Skeletal muscle tissue (tissue), 4 donors: ENCODE measurements around the gene TMEM271. TPM values are rescaled to one million over a fixed set of nuclear protein-coding genes. Genes with fewer than 3 reads are reported as not detected.

ENCODE experiments used
- H3K27ac ChIP-seq: one replicate; pipeline ENCODE4 v1.7.0; 2013; ENCODE audit warnings: mild to moderate bottlenecking, low read depth, low read length, inconsistent platforms
- H3K27me3 ChIP-seq, 3 donors: one replicate each; pipeline ENCODE4 v1.7.0; 2013; ENCODE audit warnings: low read length in 3 of 3; ENCODE audit not compliant: control insufficient read depth in 3 of 3, insufficient read depth in 3 of 3
- H3K36me3 ChIP-seq, 3 donors: one replicate each; pipeline ENCODE4 v1.7.0; 2013; ENCODE audit warnings: low read length in 3 of 3; ENCODE audit not compliant: control insufficient read depth in 3 of 3, insufficient read depth in 3 of 3
- H3K4me1 ChIP-seq, 3 donors: one replicate each; pipeline ENCODE4 v1.7.0; 2013; ENCODE audit warnings: low read length in 3 of 3, mild to moderate bottlenecking in 3 of 3; ENCODE audit not compliant: control insufficient read depth in 3 of 3, insufficient read depth in 3 of 3
- H3K4me3 ChIP-seq, 3 donors: one replicate each; pipeline ENCODE4 v1.7.0; 2013; ENCODE audit warnings: low read length in 3 of 3
- H3K9ac ChIP-seq, 3 donors: one replicate each; pipeline ENCODE4 v1.7.0; 2013; ENCODE audit warnings: low read length in 3 of 3, mild to moderate bottlenecking in 3 of 3, moderate library complexity in 2 of 3, low read depth in 1 of 3
- H3K9me3 ChIP-seq, 3 donors: one replicate each; pipeline ENCODE4 v1.7.0; 2013; ENCODE audit warnings: low read length in 3 of 3; ENCODE audit not compliant: control insufficient read depth in 3 of 3
- total RNA-seq: library from RNA; depleted of rRNA; stranded (reverse); fragments of >200 nt; gene quantifications from one replicate; pipeline ENCODE4 v1.2.3, GENCODE V29; 2014
- donor health status: Osteomylitis.

Gene TMEM271
- total RNA-seq, 1 donor from 2014 or later, result not detected

- Histone ChIP-seq H3K4me3 (no peak overlapping the region), H3K27me3 (no peaks in the 10 kb centered on the region), H3K27ac (no peak overlapping the region), H3K36me3 (no peaks in the 10 kb centered on the region), H3K9ac (no peak overlapping the region), H3K4me1 (no peaks in the 10 kb centered on the region), H3K9me3 (no peaks in the 10 kb centered on the region)
Measured at GRCh38 chr4:545612-546011, 30.5 kb downstream of the TMEM271 start.

- H3K9me3 ChIP-seq, result no peaks in the 10 kb centered on the region
- H3K4me3 ChIP-seq, result no peak overlapping the region
- H3K27ac ChIP-seq, result no peak overlapping the region
- H3K4me1 ChIP-seq, result no peaks in the 10 kb centered on the region
- no peaks in the 10 kb centered on the region for H3K27me3 ChIP-seq
- no peak overlapping the region for H3K9ac ChIP-seq
- H3K36me3 ChIP-seq, result no peaks in the 10 kb centered on the region
Measured at GRCh38 chr4:544386-545105, 31.5 kb downstream of the TMEM271 start.

- Histone ChIP-seq H3K9ac (no peak overlapping the region), H3K4me3 (no peak overlapping the region), H3K4me1 (no peaks in the 10 kb centered on the region), H3K9me3 (no peaks in the 10 kb centered on the region), H3K36me3 (peaks cover 13 to 20% (median 15%) of the 10 kb centered on the region in 3 donors), H3K27me3 (no peaks in the 10 kb centered on the region), H3K27ac (no peak overlapping the region)
Measured at GRCh38 chr4:541271-541670, 34.8 kb downstream of the TMEM271 start.

GRCh38 chr4:538542-539142 is 37.5 kb downstream of the TMEM271 start:
- Histone ChIP-seq H3K36me3 (peaks cover 33 to 45% (median 37%) of the 10 kb centered on the region in 3 donors), H3K27ac (no peak overlapping the region), H3K4me1 (no peaks in the 10 kb centered on the region), H3K9ac (no peak overlapping the region), H3K9me3 (no peaks in the 10 kb centered on the region), H3K27me3 (no peaks in the 10 kb centered on the region), H3K4me3 (no peak overlapping the region)

GRCh38 chr4:537436-538264 is 38.4 kb downstream of the TMEM271 start:
- Histone ChIP-seq H3K27ac (no peak overlapping the region), H3K9me3 (no peaks in the 10 kb centered on the region), H3K9ac (no peak overlapping the region), H3K36me3 (peaks cover 41 to 49% (median 46%) of the 10 kb centered on the region in 3 donors), H3K4me3 (no peak overlapping the region), H3K4me1 (no peaks in the 10 kb centered on the region), H3K27me3 (no peaks in the 10 kb centered on the region)

GRCh38 chr4:536351-536972 is 39.6 kb downstream of the TMEM271 start:
- H3K36me3 ChIP-seq, result peaks cover 49 to 60% (median 55%) of the 10 kb centered on the region in 3 donors

GRCh38 chr4:535924-536281 is 40.2 kb downstream of the TMEM271 start:
- H3K4me1 ChIP-seq, result no peaks in the 10 kb centered on the region
- H3K9ac ChIP-seq, result no peak overlapping the region
- H3K36me3 ChIP-seq, result peaks cover 55 to 65% (median 61%) of the 10 kb centered on the region in 3 donors
- H3K27me3 ChIP-seq, result no peaks in the 10 kb centered on the region
- H3K9me3 ChIP-seq, result no peaks in the 10 kb centered on the region
- H3K27ac ChIP-seq, result no peak overlapping the region
- H3K4me3 ChIP-seq, result no peak overlapping the region

More at GRCh38 chr4:536351-536972, 39.6 kb downstream of the TMEM271 start:
- Histone ChIP-seq H3K4me1 (no peaks in the 10 kb centered on the region), H3K27ac (no peak overlapping the region), H3K27me3 (no peaks in the 10 kb centered on the region), H3K9ac (no peak overlapping the region), H3K4me3 (no peak overlapping the region), H3K9me3 (no peaks in the 10 kb centered on the region)

GRCh38 chr4:535181-535923 is 40.7 kb downstream of the TMEM271 start:
- H3K27me3 ChIP-seq, result no peaks in the 10 kb centered on the region
- H3K36me3 ChIP-seq, result peaks cover 59 to 70% (median 66%) of the 10 kb centered on the region in 3 donors
- no peaks in the 10 kb centered on the region for H3K4me1 ChIP-seq
- no peaks in the 10 kb centered on the region for H3K9me3 ChIP-seq
- H3K27ac ChIP-seq, result no peak overlapping the region
- no peak overlapping the region for H3K4me3 ChIP-seq
- no peak overlapping the region for H3K9ac ChIP-seq

- H3K36me3 ChIP-seq, result peaks cover 61 to 70% (median 69%) of the 10 kb centered on the region in 3 donors
Measured at GRCh38 chr4:534576-535151, 41.4 kb downstream of the TMEM271 start.

More at GRCh38 chr4:534576-535151, 41.4 kb downstream of the TMEM271 start:
- Histone ChIP-seq H3K4me3 (no peak overlapping the region), H3K4me1 (no peaks in the 10 kb centered on the region), H3K9me3 (no peaks in the 10 kb centered on the region), H3K27me3 (no peaks in the 10 kb centered on the region), H3K9ac (no peak overlapping the region), H3K27ac (no peak overlapping the region)
